ENCODE data around the gene NOXRED1.
"Not testable (repeated sequence)": the region's sequence is repeated elsewhere in the genome, so short reads cannot be mapped to it uniquely, and the experiment has no call there.

NOXRED1 gene

GRCh38 chr14:77423423-77423822, at the start of gene NOXRED1:
NOXRED1 (minus strand) TSS chr14:77423523; CDS start chr14:77422889, 634 bp downstream.
- no peak for DNase-seq

- no peak for DNase-seq
Observed at GRCh38 chr14:77470224-77470870, 47.0 kb upstream of the NOXRED1 start.

- DNase-seq: no peak
Observed at GRCh38 chr14:77469539-77469938, 46.2 kb upstream of the NOXRED1 start.

DNA sequence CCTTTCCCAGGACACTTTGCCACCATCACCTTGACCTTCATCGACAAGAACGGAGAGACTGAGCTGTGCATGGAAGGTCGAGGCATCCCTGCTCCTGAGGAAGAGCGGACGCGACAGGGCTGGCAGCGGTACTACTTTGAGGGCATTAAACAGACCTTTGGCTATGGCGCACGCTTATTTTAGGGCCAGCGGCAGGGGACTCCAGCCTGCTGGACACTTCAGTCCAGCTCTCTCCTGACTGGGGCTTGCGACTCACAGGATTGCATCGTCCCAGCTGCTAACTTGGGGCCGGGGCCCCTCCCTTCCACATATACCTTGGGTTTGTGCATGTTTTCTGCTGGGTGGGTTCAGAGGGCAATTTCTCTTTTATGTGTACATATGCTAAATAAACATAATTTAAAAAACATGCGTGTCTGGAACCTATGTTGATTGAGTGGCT, 45.8 kb upstream of the NOXRED1 start:
- DNase-seq: no peak

- no peak for DNase-seq
Observed at GRCh38 chr14:77467801-77468200, 44.5 kb upstream of the NOXRED1 start.

GRCh38 chr14:77459072-77459723, 35.9 kb upstream of the NOXRED1 start:
- peak; percentile 77 for DNase-seq

DNA sequence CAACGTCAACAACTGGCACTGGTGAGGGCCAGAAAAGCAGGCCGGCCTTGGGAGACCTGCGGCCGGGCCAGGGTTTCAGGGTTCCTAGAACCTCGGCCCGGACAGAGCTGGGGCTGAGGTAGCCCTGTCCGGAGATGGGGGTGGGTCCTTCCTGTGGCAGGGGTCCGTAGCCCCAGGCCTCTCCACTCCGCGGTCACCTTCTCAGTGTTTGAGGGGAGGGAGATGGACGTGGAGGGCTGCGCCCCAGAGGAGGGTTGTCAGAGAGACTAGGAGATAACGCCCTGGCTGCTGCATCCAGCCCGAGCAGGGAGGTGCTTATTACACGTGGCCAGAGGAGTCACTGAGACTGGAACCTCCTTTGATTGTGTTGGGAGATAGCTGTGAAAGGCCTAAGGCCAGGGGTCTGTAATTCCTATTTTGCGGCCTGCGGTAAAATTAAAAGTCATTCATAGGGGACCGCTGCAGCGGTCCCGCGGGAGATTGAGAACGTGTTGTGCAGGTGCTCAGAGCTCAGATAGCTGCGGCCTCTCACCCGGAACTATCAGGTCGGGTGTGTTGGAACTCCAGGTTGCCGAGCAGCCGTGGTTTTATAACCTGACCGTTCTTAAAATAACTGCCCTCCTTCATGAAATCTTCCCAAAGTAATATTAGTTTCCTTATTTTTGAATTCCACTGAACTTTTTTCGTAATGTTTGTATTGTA, 35.1 kb upstream of the NOXRED1 start:
- DNase-seq: peak; percentile 49

DNA sequence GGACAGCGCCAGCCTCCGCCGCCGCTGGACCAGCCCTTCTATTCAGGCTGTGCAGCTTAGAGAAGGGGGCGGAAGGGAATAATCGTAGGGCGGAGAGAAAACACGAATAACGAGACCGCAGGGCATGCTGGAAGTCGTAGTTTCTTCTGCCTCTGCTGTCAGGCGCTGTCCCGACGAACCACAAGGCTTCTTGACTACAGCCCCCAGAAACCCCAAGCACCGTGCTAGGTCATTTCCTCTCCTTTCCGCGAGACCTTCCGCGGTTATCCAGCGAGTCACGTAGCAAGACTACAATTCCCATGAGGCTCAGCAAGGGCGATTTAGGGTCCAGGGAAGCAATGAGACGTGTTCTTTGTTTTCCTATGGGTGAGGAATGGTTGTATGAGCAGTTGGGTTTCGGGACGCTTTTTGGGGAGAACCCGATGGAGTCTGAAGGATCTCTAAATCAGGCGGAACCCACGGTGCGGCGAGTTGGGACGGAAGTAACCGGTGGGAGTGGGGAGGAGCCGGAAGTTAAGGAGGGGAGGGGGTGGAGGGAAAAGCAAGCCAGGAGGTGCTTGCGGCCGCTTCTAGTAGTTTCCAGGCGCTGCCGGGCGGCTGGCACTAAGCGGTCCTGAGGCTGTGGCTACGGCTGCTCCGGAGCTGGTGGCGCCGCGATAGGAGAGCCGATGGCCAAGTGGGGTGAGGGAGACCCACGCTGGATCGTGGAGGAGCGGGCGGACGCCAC, 34.4 kb upstream of the NOXRED1 start, which contains the start of the genes AHSA1 and VIPAS39:
AHSA1 (plus strand) TSS at position 572 of the 727 bp plus-strand sequence; CDS start at position 669, 97 bp downstream.
VIPAS39 (minus strand) TSS at position 80 of the 727 bp plus-strand sequence. CDS start 3,499 bp downstream, outside the sequence.
- peak; percentile 97 for DNase-seq

- DNase-seq: no peak
Observed at GRCh38 chr14:77457115-77457521, 33.8 kb upstream of the NOXRED1 start.

- DNase-seq: no peak
Observed at GRCh38 chr14:77455966-77456640, 32.8 kb upstream of the NOXRED1 start.

DNA sequence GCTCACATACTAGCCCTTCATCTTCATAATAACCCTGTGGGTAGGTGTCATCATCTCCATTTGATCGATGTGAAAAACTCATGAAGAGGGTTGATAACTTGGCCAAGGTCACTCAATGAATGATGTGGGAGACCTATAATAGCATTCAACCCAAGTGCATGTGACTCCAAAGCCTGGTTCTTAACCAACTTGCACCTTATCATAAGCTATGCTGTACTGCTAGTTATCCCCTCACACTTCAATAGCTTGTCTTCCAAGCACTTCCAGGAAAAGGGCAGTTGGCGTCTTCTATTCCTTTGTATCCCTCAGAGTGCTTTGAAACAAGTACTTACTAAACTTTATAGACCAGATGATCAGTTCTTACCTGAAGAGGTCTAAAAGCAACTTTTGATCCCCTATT, 18.9 kb upstream of the NOXRED1 start:
- no peak for DNase-seq

- no peak for DNase-seq
Observed at GRCh38 chr14:77439861-77440260, 16.5 kb upstream of the NOXRED1 start.

DNA sequence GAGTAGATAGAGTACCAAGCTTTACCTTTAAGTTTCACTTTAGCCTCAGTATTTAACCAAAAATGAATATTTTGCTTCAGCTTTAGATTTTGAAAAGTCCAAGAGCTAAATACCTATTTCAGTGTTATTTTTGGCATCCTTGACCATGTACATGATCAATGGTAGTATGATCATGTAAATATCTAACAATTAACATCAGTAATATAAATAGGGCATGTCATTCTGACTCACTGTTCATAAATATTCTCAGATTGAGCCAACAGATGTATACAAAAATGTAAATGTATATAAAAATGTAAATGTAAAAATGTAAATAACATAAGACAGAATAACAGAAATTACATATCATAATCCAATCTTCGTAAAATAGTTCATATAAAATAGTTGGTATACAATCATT, 15.3 kb upstream of the NOXRED1 start:
- DNase-seq: no peak

DNA sequence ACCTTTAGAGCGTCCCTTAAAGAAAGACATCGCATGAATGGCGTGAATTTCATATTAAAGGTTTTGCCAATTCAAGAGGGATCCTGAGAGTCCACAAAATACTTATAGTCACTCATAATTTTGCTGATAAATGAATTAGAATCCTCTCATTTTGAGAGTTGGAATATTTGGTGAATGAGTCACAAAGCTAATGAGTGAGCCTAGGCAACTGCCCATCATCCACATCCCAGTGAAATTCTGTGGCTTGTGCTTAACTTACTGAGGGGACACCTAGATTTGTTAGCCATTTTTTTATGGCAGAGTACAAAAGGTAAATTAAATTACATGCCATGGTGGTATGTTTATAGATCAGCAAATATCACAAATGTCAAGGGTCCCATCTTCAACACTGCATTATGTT, 12.7 kb upstream of the NOXRED1 start:
- DNase-seq: no peak

- no peak for DNase-seq
Observed at GRCh38 chr14:77426396-77426795, 3.1 kb upstream of the NOXRED1 start.

DNA sequence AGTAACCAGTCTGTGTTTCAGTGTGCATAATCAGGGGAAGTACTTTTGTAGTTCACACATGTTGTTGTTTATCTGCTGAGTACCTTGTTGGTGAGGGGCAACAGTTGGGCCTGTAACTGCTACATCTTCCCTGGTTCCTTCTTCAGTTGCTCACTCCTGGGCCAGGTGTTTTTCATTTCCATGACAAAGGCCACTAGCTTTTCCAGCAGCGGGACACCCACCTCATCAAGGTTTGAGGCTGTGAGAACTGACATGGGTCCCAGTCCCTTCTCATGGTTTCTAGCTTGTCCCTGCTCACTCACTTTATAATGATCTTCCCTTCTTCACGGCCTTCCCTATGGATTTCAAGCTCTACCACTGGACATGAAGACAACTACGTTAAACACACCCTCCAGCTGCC, 1.5 kb upstream of the NOXRED1 start:
- DNase-seq: no peak

DNA sequence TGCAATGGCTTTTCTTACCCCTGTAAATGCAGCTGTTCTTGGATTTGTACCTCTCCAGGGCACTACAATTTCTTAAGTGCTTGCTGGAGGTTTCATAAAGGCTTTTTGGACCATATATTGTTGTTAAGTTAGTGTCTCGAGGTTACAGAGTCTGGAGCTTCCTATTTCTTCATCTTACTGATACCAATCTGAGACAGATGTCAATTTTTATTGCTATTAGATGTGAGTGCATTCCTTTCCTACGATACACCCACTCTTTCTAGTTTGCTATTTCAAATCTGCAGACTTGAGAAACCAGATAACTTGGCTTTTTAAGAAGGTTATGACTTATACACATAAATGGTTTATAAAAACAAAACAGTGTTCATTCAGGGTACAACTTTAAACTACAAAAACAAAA, 2.1 kb downstream of the NOXRED1 start:
- DNase-seq: no peak

DNA sequence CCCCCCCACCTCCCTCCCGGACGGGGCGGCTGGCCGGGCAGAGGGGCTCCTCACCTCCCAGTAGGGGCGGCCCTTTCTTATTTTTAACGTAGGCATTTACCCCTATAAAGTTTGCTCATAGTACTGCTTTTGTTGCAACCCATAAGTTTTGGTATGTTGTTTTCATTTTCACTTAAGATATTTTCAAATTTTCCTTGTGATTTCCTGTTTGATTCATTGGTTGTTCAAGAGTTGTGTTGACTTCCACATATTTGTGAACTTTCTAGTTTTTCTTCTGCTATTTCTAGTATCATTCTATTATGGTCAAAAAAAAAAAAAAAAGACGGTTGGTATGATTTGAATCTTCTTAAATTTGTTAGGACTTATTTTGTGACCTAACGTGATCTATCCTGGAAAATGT, 6.5 kb downstream of the NOXRED1 start:
- DNase-seq: no peak

DNA sequence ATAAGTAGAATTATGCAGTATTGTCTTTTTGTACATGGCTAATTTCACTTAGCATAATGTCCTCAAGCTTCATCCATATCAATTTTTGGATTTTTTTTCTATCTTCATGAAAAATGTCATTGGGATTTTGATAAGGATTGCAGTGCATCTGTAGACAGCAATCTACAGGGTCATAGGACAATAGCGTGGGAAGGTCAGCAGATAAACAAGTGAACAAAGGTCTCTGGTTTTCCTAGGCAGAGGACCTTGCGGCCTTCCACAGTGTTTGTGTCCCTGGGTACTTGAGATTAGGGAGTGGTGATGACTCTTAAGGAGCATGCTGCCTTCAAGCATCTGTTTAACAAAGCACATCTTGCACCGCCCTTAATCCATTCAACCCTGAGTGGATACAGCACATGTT, 7.2 kb downstream of the NOXRED1 start:
- DNase-seq: not testable (repeated sequence)

- not testable (repeated sequence) for DNase-seq
Observed at GRCh38 chr14:77415403-77416030, 7.8 kb downstream of the NOXRED1 start.

DNA sequence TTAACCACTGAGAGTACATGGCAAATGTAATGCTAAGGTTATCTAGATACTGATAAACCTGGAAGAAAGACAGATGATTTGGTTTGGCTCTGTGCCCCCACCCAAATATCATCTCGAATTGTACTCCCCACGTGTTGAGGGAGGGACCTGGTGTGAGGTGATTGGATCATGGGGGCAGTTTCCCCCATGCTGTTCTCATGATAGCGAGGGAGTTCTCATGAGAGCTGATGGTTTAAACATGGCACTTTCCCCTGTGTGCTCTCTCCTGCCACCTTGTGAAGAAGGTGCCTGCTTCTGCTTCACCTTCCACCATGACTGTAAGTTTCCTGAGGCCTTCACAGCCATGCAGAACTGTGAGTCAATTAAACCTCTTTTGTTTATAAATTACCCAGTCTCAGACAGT, 14.2 kb downstream of the NOXRED1 start:
- peak; percentile 8 for DNase-seq

- DNase-seq: no peak
Observed at GRCh38 chr14:77407158-77407557, 16.2 kb downstream of the NOXRED1 start.
